ENCODE results near the gene REXO1. TPM values are rescaled to one million over a fixed set of nuclear protein-coding genes. Genes with fewer than 3 reads are reported as not detected.

Gene REXO1
- total and polyA plus RNA-seq, 9 of the 15 experiments (the other 6 are each of a cell fraction or from before 2014, with no cell fraction given) = 0.04 to 63.3 (median 15.8) TPM

GRCh38 chr19:1837625-1838105 is 10.6 kb downstream of the REXO1 start (continued):
- TF ChIP-seq ZBTB7A (IDR thresholded peaks at IDR 0.05; ENCODE audit: borderline replicate concordance, control insufficient read depth, low read depth, low read length) = peak; percentile 91
- TF ChIP-seq MBD1 (CRISPR knock-in tag; IDR thresholded peaks at IDR 0.05) = no peak
- no peak; the same call in 1 of the 2 replicates for TF ChIP-seq ARID1B (IDR thresholded peaks at IDR 0.05)
- peak; percentile 55; the same call in 1 of the 2 replicates for TF ChIP-seq REST (IDR thresholded peaks at IDR 0.05; ENCODE audit: borderline replicate concordance)
- no peak for TF ChIP-seq REST (CRISPR knock-in tag; IDR thresholded peaks at IDR 0.05; ENCODE audit: low read depth)
- TF ChIP-seq ZNF785 (CRISPR knock-in tag; IDR thresholded peaks at IDR 0.05) = no peak
- TF ChIP-seq KDM1A (IDR thresholded peaks at IDR 0.05) = no peak
- no peak for TF ChIP-seq ETV5 (CRISPR knock-in tag; IDR thresholded peaks at IDR 0.05; ENCODE audit: low read depth)
- TF ChIP-seq HBP1 (CRISPR knock-in tag; IDR thresholded peaks at IDR 0.05) = no peak
- no peak for TF ChIP-seq ZNF436 (CRISPR knock-in tag; IDR thresholded peaks at IDR 0.05)
- TF ChIP-seq MED1 (CRISPR knock-in tag; IDR thresholded peaks at IDR 0.05; ENCODE audit: borderline replicate concordance) = no peak
- no peak for TF ChIP-seq TEAD2 (tag; IDR thresholded peaks at IDR 0.05)
- peak; percentile 59; the same call in 1 of the 2 replicates for TF ChIP-seq PHF21A (IDR thresholded peaks at IDR 0.05; ENCODE audit: borderline replicate concordance, low read depth)
- no peak; the same call in 1 of the 2 replicates for TF ChIP-seq SMC3 (conservative IDR thresholded peaks at IDR 0.05; ENCODE audit: insufficient read depth, low read depth, low read length)
- TF ChIP-seq CGGBP1 (CRISPR knock-in tag; IDR thresholded peaks at IDR 0.05) = no peak
- TF ChIP-seq GATAD2A (IDR thresholded peaks at IDR 0.05) = no peak; the same call in 1 of the 2 replicates
- TF ChIP-seq RAD51 (IDR thresholded peaks at IDR 0.05; ENCODE audit: borderline replicate concordance, low read depth) = no peak

All from K562 (cell line).